K562 (cell line): ENCODE results near the gene IQCN. TPM values are rescaled to one million over a fixed set of nuclear protein-coding genes. Genes with fewer than 3 reads are reported as not detected.

Experiments used
- CHCHD3 ChIP-seq: fragments of 250-450 bp; sonication (Bioruptor Pico); IDR thresholded peaks from 2 replicates; pipeline ENCODE4 v2.1.2; 2022; ENCODE audit warnings: mild to moderate bottlenecking
- EHMT2 ChIP-seq: fragments of 450-650 bp; IDR thresholded peaks from 2 replicates; pipeline ENCODE4 v1.6.1; 2018; ENCODE audit warnings: antibody characterized with exemption
- ELF4 ChIP-seq: fragments of 450-650 bp; formaldehyde crosslinking; IDR thresholded peaks from 2 replicates; pipeline ENCODE4 v1.4.0; 2022; ENCODE audit warnings: missing genetic modification characterization
- ELK1 ChIP-seq: sonication (generic); formaldehyde crosslinking; IDR thresholded peaks from 2 replicates; pipeline ENCODE4 v1.8.1; 2022; ENCODE audit warnings: missing genetic modification reagents
- FOXA3 ChIP-seq, 2 experiments: fragments of 450-650 bp in 1 of 2; sonication (generic) in 1 of 2; formaldehyde crosslinking; IDR thresholded peaks in 1 of 2; conservative IDR thresholded peaks in 1 of 2; 2 replicates each; pipeline versions ENCODE4 v1.4.0 to v1.8.0; 2020 to 2022; ENCODE audit warnings: mild to moderate bottlenecking in 2 of 2, missing genetic modification reagents in 1 of 2
- FOXK1 ChIP-seq: sonication (generic); formaldehyde crosslinking; IDR thresholded peaks from 2 replicates; pipeline ENCODE4 v1.8.0; 2022; ENCODE audit warnings: missing genetic modification reagents, mild to moderate bottlenecking, borderline replicate concordance
- MECOM ChIP-seq: fragments of 250-450 bp; sonication (Bioruptor Pico); IDR thresholded peaks from 2 replicates; pipeline ENCODE4 v1.8.0; 2022; ENCODE audit warnings: inconsistent platforms
- MTA1 ChIP-seq: fragments of 450-650 bp; IDR thresholded peaks from 2 replicates; pipeline ENCODE4 v1.6.1; 2017; ENCODE audit warnings: borderline replicate concordance
- PATZ1 ChIP-seq: fragments of 250-450 bp; sonication (Bioruptor Pico); IDR thresholded peaks from 2 replicates; pipeline ENCODE4 v1.5.0; 2020; ENCODE audit warnings: mild to moderate bottlenecking, borderline replicate concordance
- PRDM10 ChIP-seq: fragments of 450-650 bp; IDR thresholded peaks from 2 replicates; pipeline ENCODE4 v1.6.1; 2018; ENCODE audit not compliant: partially characterized antibody
- PYGO2 ChIP-seq: fragments of 450-650 bp; IDR thresholded peaks from 2 replicates; pipeline ENCODE4 v1.6.1; 2016; ENCODE audit warnings: mild to moderate bottlenecking, missing genetic modification characterization, moderate library complexity, missing compliant biosample characterization
- SAP30 ChIP-seq: fragments of 200-600 bp; sonication (generic); IDR thresholded peaks from 2 replicates; pipeline ENCODE4 v1.6.1; 2012; ENCODE audit warnings: borderline replicate concordance, low read depth, mild to moderate bottlenecking, moderate library complexity, low read length, control low read depth, inconsistent platforms; ENCODE audit not compliant: insufficient read depth, poor library complexity, severe bottlenecking
- USF2 ChIP-seq: sonication (generic); formaldehyde crosslinking; IDR thresholded peaks from 2 replicates; pipeline ENCODE4 v1.5.0; 2020; ENCODE audit warnings: missing genetic modification reagents
- ZNF609 ChIP-seq: sonication (generic); formaldehyde crosslinking; IDR thresholded peaks from 2 replicates; pipeline ENCODE4 v1.8.1; 2023; ENCODE audit warnings: missing genetic modification reagents, mild to moderate bottlenecking, borderline replicate concordance
- polyA plus RNA-seq, 8 experiments: library from polyadenylated mRNA; depleted of rRNA in 4 of 8; stranded (reverse) in 5 of 8; unstranded in 3 of 8; fragments of >200 nt; fragmentation: Nextera tagmentation in 2 of 8; fragmentation: Illumina TruSeq in 1 of 8; extraction: Ambion mirVana in 2 of 8; extraction: Trizol in 1 of 8; gene quantifications; 2 replicates each; pipeline versions ENCODE4 v1.2.1 to v1.2.3, GENCODE V29; 2011 to 2014; ENCODE audit warnings: inconsistent platforms in 1 of 8, missing spikeins in 1 of 8
- total RNA-seq, 7 experiments: library from RNA; depleted of rRNA in 6 of 7; stranded (reverse); fragments of >200 nt in 6 of 7; fragmentation: Illumina TruSeq in 2 of 7; extraction: Trizol in 2 of 7; gene quantifications; 2 replicates each; pipeline versions ENCODE4 v1.2.1 to v1.2.3, GENCODE V29; 2011 to 2021; ENCODE audit warnings: low replicate concordance in 1 of 7

IQCN gene
- total and polyA plus RNA-seq, 9 of the 15 experiments (the other 6 are each of a cell fraction or from before 2014, with no cell fraction given): 0.01 to 0.07 (median 0.04) TPM; not detected in 3

GRCh38 chr19:18233224-18233825 is 40.9 kb downstream of the IQCN start (continued):
- 0 out of 2 replicates have a peak, but pooled peaks have one; percentile 21 for TF ChIP-seq PYGO2
- no peak for TF ChIP-seq MTA1
- peak; percentile 17 for TF ChIP-seq USF2
- no peak for TF ChIP-seq MECOM (CRISPR knock-in tag)
- no peak for TF ChIP-seq ELF4 (CRISPR knock-in tag)
- TF ChIP-seq SAP30: peak; percentile 96
- no peak for TF ChIP-seq ELK1 (CRISPR knock-in tag)
- no peak for TF ChIP-seq CHCHD3 (CRISPR knock-in tag)
- TF ChIP-seq PATZ1: no peak
- TF ChIP-seq EHMT2: peak; percentile 100
- TF ChIP-seq FOXK1 (CRISPR knock-in tag): no peak
- TF ChIP-seq ZNF609 (CRISPR knock-in tag): peak; percentile 68; the same call in 1 of the 2 replicates
- TF ChIP-seq FOXA3 (CRISPR knock-in tag; conservative IDR thresholded peaks at IDR 0.05 in 1 of 2, IDR thresholded peaks at IDR 0.05 in 1 of 2): peak in 1 of 2 experiments; percentile 84; a peak in 2 of 4 replicates
- TF ChIP-seq PRDM10: no peak
